ENCODE measurements around the gene NAB2.
A peak's percentile ranks its signal among the peaks of the same experiment; 100 is the strongest.
"Not testable (repeated sequence)": the region's sequence is repeated elsewhere in the genome, so short reads cannot be mapped to it uniquely, and the experiment has no call there.

The NAB2 gene

DNA sequence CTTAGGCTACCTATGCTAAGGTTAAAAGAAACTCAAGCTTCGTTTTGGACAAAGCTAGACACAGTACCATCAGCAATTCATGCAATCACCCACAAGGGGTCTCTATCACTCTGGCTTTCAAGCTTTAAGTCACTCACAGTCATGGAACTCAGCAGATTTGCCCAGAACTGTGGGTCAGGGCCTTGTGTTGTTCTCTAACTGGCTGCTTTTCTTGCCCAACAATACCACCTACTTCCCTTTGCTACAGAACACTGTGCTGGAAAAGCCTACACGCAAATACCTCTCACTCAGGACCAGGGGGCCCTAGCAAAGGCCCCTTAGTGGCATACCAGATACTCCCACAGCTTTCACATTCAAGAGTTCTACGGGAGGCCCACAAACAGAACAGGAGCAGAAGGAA lies 19.4 kb upstream of the NAB2 start:
- peak; percentile 45 for DNase-seq

GRCh38 chr12:57072661-57073060 lies 16.3 kb upstream of the NAB2 start:
- no peak for DNase-seq

DNA sequence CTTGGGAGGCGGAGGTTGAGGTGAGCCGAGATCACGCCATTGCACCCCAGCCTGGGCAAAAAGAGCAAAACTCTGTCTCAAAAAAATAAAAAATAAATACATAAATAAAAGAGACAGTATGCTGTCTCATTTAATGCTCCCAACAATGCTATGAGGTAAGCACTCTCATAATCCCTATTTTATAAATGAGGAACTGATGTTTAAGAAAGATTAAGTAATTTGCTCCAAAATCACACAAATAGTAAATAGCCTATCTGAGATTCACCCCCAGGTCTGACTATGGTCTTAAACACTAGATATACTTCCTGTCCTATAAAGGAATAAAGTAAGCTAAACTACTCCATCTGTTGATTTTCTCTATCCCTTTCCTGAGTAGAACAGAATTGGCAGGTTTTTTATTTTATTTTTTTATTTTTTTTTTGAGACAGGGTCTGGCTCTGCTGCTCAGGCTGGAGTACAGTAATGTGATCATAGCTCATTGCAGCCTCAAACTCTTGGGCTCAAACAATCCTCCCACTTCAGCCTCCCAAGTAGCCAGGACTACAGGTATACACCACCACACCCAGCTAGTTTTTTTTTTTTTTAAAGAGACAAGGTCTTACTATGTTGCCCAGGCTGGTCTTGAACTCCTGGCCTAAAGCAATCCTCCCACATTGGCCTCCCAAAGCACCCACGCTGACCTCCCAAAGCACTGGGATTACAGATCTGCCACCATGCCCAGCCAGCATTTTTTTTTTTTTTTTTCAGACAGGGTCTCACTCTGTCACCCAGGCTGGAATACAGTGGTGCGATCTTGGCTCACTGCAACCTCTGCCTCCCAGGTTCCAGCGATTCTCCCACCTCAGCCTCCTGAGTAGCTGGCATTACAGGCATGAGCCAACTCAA lies 15.1 kb upstream of the NAB2 start:
- DNase-seq: not testable (repeated sequence)

- DNase-seq: peak; percentile 89
Measured at GRCh38 chr12:57078519-57079404, 10.2 kb upstream of the NAB2 start, which contains the start of gene NEMP1. Gene NEMP1 (minus strand): TSS chr12:57078791. CDS start chr12:57078745, 46 bp downstream.

DNA sequence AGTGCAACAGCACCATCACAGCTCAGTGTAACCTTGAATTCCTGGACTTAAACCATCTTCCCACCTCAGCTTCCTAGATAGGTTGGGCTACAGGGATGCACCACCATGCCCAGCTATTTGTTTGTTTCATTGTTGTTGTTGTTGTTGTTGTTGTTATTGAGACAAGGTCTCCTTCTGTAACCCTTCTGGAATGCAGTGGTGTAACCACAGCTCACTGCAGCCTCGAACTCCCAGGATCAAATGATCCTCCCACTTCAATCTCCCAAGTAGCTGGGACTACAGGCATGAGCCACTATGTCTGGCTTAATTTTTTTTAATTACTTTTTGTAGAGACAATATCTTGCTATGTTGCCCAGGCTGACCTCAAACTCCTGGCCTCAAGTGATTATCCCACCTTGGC lies 9.1 kb upstream of the NAB2 start:
- DNase-seq: no peak

- DNase-seq: no peak
Measured at GRCh38 chr12:57080855-57081254, 8.1 kb upstream of the NAB2 start.

GRCh38 chr12:57085999-57086492 lies 2.9 kb upstream of the NAB2 start:
- no peak for DNase-seq

GRCh38 chr12:57086493-57087009 lies 2.4 kb upstream of the NAB2 start:
- peak; percentile 74 for DNase-seq

DNA sequence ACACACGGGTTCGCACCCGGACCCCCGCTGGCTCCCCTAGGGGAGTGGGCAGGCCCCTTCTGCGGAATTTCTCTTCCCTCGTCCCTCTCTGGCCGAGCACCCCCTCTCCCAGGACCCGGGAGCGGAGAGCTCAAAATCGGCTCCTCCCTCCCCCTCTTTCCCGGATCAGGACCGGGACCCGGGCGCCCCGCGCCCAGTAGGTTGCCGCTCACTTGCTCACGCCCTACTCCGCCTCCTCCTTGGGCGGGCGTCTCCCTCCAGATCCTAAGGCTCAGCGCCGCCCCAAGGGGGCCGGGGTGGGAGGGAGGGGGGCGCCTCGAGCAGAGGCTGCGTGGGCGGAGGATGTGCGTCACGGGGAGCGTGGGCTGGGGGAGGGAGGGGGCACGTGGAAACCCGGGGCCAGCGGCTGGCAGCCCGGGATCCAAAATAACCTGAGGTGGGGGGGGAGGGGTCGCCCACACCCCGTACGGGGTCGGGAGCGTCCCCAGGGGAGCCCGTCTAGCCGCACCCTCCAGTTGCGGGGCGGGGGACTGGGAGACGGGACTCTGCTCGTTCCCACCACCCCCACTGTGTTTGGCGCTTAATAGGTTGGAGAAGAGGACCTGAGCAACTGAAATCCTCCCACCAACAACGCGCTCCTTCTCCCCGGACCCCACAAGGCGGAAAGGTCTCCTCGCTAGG lies 1.8 kb upstream of the NAB2 start:
- DNase-seq: peak; percentile 98

DNA sequence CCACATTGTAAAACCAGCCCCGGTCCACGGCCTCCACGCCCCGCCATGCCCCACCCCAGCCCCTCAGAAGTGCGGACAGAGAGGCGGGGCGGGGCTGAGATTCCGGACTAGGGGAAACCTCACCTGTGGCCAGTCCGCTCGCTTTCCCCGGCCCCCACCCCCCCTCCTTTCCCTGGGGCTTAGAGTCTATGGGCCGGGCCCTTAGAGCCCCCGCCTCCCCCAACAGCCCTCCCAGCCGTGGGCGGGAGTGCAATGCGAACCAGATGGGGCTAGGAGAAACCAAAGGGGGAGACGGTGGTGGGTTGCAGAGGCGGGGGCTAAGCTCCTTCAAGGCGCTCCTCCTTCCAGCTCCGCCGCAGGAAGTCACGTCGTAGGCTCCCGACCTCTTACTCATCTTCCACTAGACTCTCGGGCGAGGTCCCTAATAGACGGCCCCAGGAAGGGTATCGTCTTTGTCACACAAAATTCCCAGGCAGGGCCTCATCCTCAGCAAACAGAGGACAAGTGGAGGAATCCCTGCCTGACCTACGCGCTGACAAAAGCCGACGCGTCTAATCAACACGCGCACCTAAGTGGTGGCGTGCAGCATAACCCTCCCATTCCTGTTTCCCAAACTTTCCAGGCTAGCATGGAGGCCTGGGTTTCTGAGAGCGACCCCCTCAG lies 1.1 kb upstream of the NAB2 start:
- DNase-seq: peak; percentile 89

GRCh38 chr12:57089271-57090245 lies 644 bp downstream of the NAB2 start:
- peak; percentile 67 for DNase-seq

- DNase-seq: no peak
Measured at GRCh38 chr12:57090490-57090889, 1.6 kb downstream of the NAB2 start.

GRCh38 chr12:57090924-57091637 lies 2.2 kb downstream of the NAB2 start:
- no peak for DNase-seq

- DNase-seq: no peak
Measured at GRCh38 chr12:57091638-57092528, 3.0 kb downstream of the NAB2 start.

GRCh38 chr12:57092529-57092862 lies 3.6 kb downstream of the NAB2 start:
- no peak for DNase-seq

- DNase-seq: no peak
Measured at GRCh38 chr12:57092876-57093414, 4.0 kb downstream of the NAB2 start.

DNA sequence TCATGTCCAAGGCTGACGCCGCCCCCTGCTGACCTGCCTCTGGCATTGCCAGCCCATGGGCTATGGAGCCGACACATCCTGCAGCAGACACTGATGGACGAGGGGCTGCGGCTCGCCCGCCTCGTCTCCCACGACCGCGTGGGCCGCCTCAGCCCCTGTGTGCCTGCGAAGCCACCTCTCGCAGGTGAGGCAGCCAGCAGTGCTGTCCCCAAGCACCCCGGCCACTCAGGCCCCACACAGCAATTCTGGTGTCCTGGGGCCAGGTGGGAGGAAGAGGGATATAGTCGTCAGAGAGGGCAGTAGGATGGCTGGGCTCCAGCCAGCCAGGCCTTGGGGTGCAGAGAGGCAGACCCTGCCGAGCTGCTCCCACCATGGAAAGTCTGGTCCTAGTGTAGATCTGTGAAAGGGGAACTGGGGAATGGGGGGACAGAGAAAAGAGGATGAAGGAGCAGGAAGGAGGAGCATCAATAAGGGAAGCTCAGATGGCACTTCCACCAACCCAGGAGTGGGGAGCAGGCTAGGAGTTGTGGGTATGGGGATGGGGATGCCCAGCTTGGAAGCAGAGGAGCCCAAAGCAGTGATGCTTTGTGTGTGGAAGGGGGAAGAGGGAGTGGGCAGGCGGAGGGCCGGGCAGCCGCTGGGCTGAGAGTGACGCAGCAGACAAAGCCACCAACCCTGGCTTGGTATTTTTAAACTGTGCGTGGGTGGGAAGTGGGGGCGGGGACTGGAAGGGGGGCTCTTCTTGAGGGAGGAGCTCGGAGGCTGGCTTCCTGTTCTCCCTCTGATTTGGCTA lies 4.7 kb downstream of the NAB2 start:
- peak; percentile 84 for DNase-seq

Data from activated CD8-positive, alpha-beta memory T cell treated with anti-CD3 and anti-CD28 coated beads, Interleukin-2, amount 50 U/mL, for 4 hours (primary cell).